SK-N-MC (cell line): ENCODE results near the gene PRSS27.
"Not testable (repeated sequence)": the region's sequence is repeated elsewhere in the genome, so short reads cannot be mapped to it uniquely, and the experiment has no call there.

Experiments
- DNase-seq: peaks from one replicate; pipeline ENCODE4 v3.0.0-alpha.2; 2011; ENCODE audit warnings: low read depth, low spot score
- H3K27ac ChIP-seq: fragments of 200-600 bp; sonication (generic); 2 replicates; pipeline ENCODE4 v1.5.1; 2016; ENCODE audit warnings: mixed run types
- H3K36me3 ChIP-seq: fragments of 200-600 bp; sonication (generic); 2 replicates; pipeline ENCODE4 v1.6.1; 2017; ENCODE audit warnings: antibody characterized with exemption, low read length, mixed read lengths; ENCODE audit not compliant: insufficient read depth
- H3K4me3 ChIP-seq: fragments of 200-600 bp; sonication (generic); 2 replicates; pipeline ENCODE4 v1.5.1; 2016
- H3K9ac ChIP-seq: fragments of 200-600 bp; sonication (generic); 2 replicates; pipeline ENCODE4 v1.8.0; 2017; ENCODE audit warnings: mixed run types, mixed read lengths; ENCODE audit not compliant: insufficient read length
- H3K9me3 ChIP-seq: fragments of 200-600 bp; sonication (generic); 2 replicates; pipeline ENCODE4 v1.6.1; 2017; ENCODE audit warnings: low read depth, mild to moderate bottlenecking, antibody characterized with exemption, low read length, moderate library complexity, mixed read lengths
- EZH2 ChIP-seq: fragments of 200-600 bp; sonication (generic); IDR thresholded peaks from one replicate; pipeline ENCODE4 v1.6.1; 2017; ENCODE audit warnings: antibody characterized with exemption
- FOXP2 ChIP-seq: optimal IDR thresholded peaks from 2 replicates; pipeline ENCODE3; 2011; ENCODE audit warnings: mild to moderate bottlenecking, moderate library complexity; ENCODE audit not compliant: insufficient read depth; ENCODE audit errors: extremely low read length, control extremely low read depth
- POLR2AphosphoS5 ChIP-seq: IDR thresholded peaks from 2 replicates; pipeline ENCODE4 v1.6.1; 2012; ENCODE audit warnings: mild to moderate bottlenecking, low read depth, low read length, borderline replicate concordance

PRSS27 gene

DNA sequence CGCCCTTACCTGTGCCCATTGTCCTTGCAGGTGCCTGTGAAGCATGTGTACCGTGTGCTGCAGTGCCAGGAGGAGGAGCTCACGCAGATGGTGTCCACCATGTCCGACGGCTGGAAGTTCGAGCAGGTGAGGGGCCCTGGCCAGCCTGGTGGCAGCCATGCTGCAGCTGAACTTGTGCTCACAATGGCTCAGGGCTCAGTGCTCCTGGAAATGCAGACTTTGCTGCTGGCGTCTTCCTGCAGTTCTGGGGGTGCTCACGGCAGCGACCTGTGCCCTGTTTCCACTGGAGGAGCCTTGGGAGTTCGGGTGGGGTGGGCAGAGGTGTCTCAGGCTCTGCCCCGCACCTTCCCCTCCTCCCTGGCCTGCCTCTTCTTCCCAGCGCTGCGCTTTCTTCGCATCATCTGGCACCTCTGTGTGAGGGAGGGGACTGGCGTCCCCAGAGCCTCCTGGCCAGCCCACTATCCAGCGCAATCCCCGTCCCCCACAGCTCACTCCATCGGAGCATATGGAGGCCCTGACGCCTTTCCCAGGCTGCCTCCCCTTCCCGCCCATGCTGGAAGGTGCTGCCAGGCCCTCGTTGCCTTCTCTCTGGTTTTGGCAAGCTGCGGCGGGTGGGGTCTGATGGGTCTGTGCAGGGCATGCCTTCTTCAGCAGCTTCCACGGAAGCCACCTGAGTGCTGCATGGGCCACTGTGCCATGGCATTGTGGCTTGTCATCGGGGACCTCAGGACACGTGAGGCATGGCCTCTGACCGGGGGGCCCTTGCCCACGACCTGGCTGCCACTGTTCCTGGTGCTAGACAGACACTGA, 20.0 kb downstream of the PRSS27 start:
- Histone ChIP-seq H3K9ac (no peak overlapping the region), H3K36me3 (no peaks in the 10 kb centered on the region; the same call in 1 of the 2 replicates), H3K4me3 (no peak overlapping the region), H3K9me3 (no peaks in the 10 kb centered on the region), H3K27ac (no peak overlapping the region)
- no peak for DNase-seq
- TF ChIP-seq POLR2AphosphoS5 (no peak), FOXP2 (no peak), EZH2 (no peak)

DNA sequence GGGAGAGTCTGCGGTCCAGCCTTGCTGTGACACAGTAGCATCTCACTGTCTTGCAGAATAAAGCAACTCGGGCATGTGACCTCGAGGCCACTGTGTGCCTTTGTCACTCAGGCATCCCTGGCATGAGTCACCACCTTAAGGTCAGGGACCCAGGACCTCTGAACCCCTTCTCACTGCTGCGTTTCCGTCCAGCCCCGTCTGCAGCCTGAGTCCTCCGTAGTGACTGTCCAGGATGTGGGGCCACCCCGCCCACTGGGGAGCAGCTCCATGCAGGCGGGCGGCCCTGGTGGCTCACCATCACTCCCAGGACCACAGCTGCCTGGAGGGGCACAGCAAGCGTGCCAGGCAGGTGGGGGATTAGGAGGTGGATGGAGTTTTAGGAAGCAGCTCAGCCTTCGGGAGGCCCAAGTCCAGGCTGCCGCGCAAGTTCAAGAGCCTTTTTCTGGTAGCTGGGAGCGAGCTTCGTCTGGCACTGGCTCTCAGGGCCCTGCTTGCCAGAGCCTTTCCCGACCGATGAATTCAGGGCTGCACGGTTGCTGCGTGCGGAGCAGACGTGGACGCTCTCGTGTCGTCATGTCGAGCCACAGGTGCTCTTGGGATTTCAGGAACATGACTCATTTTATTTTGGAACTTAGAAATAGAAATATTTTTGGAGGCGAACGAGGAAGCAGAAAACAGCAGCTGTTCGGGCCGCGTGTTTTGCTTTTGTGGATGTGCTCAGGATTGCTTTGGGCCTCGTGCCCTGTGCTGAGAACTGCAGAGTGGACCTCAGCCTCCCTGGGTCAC, 20.9 kb downstream of the PRSS27 start:
- DNase-seq = no peak
- Histone ChIP-seq H3K9ac (no peak overlapping the region), H3K9me3 (no peaks in the 10 kb centered on the region), H3K36me3 (no peaks in the 10 kb centered on the region; the same call in 1 of the 2 replicates), H3K27ac (no peak overlapping the region), H3K4me3 (no peak overlapping the region)
- no peak for TF ChIP-seq EZH2
- TF ChIP-seq FOXP2 = no peak

DNA sequence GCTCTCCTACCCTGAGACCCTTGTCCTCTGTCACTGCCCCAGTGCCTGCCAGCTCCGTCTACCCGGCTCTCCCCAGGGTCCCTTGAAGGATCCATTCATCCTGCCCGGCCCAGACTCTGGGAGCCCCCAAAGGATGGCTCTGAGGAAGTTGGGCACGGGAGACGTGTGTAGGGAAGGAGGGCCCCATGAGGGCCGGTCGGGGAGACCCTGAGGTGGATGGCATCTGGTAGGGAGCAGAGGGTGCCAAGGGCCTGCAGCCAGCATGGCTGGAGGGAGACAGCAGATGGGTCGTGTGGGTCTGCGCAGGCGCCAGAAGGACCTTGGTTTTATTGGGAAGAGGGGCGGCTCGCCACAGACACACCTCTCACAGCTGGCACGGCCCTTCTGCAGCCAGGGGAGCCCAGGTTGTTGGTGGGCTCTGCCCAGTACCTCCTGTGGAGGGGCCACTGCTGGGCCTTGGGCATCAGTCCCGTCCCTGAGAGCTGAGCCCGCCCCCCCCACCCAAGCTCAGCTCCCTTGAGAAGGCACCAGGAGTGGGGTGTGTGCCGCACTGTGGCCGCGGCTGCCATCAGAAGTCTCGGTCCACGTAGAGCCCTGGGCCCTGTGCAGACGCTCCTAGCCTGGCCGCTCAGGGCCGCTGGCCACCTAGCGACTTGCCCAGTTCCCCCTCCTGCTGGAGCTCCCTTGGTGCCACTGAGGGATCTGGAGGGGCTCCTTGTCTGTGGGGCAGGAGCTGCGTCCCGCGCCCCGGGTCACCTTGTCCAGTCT, 21.7 kb downstream of the PRSS27 start:
- Histone ChIP-seq H3K27ac (no peak overlapping the region), H3K9me3 (no peaks in the 10 kb centered on the region), H3K36me3 (no peaks in the 10 kb centered on the region; the same call in 1 of the 2 replicates), H3K9ac (no peak overlapping the region), H3K4me3 (no peak overlapping the region)
- no peak for DNase-seq
- TF ChIP-seq FOXP2 (no peak), EZH2 (no peak), POLR2AphosphoS5 (no peak)

DNA sequence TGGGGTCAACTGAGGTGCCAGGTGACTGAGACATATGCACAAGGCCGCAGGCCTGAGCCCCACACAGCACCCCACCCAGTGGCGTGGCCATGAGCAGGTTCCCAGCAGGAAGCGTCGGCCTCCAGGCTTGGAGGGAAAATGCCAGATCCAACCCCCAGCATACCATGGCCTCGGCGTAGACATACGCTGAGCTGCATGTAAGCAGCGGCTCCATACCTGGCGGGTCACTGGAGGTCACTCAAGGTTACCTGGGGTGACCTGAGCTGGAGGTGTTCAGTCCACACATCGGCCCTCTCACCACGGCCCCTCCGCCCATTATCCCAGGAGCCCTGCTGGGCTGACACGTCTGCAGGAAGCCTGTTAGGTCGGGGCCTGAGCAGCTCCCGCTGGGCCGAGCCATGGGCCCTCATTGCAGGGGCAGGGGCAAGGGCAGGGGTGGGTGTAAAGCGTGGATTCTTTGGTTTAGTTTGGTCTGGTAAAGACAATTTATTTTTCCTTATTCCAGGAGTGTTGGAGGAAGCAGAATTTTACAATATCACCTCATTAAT, 22.5 kb downstream of the PRSS27 start:
- no peak for DNase-seq
- Histone ChIP-seq H3K9me3 (no peaks in the 10 kb centered on the region), H3K4me3 (no peak overlapping the region), H3K27ac (no peak overlapping the region), H3K9ac (no peak overlapping the region), H3K36me3 (no peaks in the 10 kb centered on the region; the same call in 1 of the 2 replicates)
- TF ChIP-seq POLR2AphosphoS5 (no peak), EZH2 (no peak), FOXP2 (no peak)

DNA sequence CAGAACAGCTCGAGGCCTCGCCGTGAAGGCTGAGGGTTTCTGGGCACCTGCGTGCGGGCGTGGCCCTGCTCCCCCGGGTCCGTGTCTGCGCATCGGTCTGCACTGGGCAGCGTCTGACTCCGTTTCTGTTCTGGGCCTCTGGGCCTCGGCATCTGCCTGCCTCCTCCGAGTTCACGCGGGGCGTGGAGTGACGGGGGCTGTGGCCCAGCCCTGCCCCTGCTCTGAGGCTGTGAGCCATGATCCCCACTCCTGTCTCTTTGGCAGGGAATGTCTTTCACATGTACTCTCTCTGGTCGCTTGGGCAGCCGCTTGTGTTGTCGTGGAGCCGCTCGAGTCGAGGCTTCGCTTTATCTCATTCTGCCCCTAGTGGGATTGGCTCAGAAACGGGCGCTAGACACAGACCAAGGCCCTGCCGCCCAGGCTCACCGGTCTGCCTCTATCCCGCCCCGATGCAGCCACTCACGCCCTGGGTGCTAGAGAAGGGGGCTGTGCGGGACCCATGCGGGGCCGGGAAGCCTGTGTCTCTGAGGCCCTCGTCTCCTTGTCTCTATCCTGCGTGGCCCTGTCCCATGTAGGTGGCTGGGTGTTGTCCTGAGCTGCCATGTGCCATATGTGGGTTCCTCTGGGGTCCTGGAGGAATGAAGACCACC, 23.3 kb downstream of the PRSS27 start:
- H3K36me3 ChIP-seq, DNase-seq, H3K9ac ChIP-seq, H3K9me3 ChIP-seq, H3K27ac ChIP-seq, H3K4me3 ChIP-seq: not testable (repeated sequence)

DNA sequence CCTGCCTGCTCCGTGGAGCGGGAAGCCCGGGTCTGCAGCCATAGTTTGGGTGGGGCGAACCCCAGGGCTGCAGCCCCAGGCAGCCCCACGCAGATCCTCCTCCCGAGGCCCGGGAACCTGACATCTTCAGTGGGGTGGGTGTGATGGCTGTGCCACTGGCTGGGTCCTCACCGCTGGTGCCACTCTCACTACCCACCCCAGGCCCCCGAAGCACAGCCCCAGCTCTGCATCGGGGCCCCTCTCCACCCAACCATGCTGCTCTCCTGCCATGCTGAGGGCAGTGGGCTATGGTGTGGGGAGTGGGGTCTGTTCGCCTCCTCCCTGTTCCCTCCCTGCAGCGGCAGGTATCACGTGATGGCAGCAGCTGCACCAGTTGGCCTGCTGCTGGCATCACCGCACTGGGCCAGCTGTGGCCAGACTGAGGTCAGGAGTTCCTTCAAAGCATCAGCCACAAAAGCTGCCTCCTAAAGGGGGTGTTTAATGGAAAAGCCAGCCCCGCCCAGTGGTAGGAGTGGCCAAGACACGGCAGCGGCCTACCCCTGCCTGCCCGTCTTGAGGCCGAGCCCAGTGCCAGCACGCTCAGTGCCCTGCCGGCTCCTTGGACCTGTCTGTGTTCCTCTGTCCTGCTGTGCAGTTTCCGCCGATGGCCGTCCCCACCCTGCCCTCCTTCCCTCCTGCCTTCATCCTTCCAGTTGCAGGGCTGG, 26.9 kb downstream of the PRSS27 start:
- no peak overlapping the region for H3K27ac ChIP-seq
- H3K36me3 ChIP-seq = no peaks in the 10 kb centered on the region
- no peak for DNase-seq
- H3K9ac ChIP-seq = no peak overlapping the region
- TF ChIP-seq POLR2AphosphoS5 (no peak), FOXP2 (no peak), EZH2 (no peak)
- H3K9me3 ChIP-seq = no peaks in the 10 kb centered on the region
- no peak overlapping the region for H3K4me3 ChIP-seq

DNA sequence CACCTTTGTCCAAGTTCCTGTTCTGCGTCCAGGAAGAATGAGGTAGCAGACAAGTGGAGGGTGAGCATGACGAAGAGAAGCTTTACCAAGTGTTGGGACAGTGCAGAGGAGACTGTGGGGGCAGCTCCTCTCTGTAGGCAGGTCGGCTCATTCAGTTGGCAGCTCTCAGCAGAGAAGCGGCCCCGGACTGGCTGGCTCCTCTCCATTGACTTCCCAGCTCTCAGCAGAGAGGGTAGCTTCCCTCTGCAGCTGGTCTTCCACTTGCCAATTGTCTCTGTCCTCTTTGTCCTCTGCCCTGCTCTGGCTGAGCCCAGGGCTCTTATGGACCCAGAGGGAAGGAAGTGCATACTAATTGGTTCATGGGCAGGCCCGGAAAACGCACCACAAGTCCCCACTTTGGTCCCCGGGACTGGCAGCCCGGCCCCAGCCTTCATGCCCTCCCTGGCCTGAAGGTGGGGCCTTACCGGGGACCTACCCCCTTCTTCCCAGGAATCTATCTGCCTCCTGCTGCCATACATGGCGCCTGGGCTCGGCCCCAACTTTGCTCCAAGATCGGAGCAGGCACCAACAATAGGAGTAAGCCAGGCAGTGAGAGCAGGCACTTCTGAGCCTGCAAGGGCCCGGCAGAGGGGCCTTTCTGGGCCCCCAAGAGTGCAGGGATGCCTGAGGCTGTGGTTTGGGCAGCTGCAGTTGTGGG, 27.6 kb downstream of the PRSS27 start:
- no peak for DNase-seq
- H3K36me3 ChIP-seq = no peaks in the 10 kb centered on the region
- no peak overlapping the region for H3K4me3 ChIP-seq
- H3K27ac ChIP-seq = peak overlapping the region; percentile 42; the same call in 1 of the 2 replicates
- H3K9ac ChIP-seq = no peak overlapping the region
- TF ChIP-seq EZH2 = no peak
- H3K9me3 ChIP-seq = no peaks in the 10 kb centered on the region
